Stimulated activated CD8-positive, alpha-beta memory T cell treated with anti-CD3 and anti-CD28 coated beads, Interleukin-4, amount 100 ng/mL, for 1 hour (primary cell): ENCODE results near the gene TIMM10B.

Source experiments
- DNase-seq, 2 donors: peaks; one replicate each; pipeline ENCODE4 v3.0.0-alpha.2; 2020; ENCODE audit warnings: low read depth in 2 of 2, low spot score in 1 of 2

The TIMM10B gene

GRCh38 chr11:6481012-6481923, at the start of gene TIMM10B, which contains the start of gene ARFIP2:
TSS of gene TIMM10B (plus strand) at chr11:6481501. CDS start at chr11:6481517, 16 bp downstream.
TSS of gene ARFIP2 (minus strand) at chr11:6481331. CDS start at chr11:6480421, 910 bp downstream.
- peak; percentile 91 to 94 for DNase-seq

GRCh38 chr11:6431861-6432260, 49.4 kb upstream of the TIMM10B start:
- DNase-seq, result no peak

- no peak for DNase-seq
These were observed 47.2 kb upstream of the TIMM10B start for GRCh38 chr11:6433998-6434660.

DNA sequence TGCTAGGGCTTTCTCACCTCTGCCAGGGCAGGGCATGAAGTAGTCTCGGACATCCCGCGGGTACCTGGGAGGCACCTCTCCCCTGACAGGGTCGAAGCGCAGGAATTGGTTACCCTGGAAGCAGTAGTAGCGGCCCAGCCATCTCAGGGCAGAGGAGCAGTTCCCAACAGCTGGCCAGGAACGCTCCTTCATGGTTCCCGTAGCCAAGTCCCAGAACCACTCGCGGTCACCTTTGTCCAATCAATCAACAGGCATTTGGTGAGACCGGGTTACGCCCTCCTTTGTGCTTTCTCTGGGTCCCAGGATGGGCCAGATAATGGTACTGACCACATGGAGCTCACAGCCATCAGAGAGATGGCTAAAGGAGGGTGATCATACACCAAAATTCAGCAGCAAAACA, 43.9 kb upstream of the TIMM10B start:
- no peak for DNase-seq

- no peak for DNase-seq
These were observed 43.3 kb upstream of the TIMM10B start for GRCh38 chr11:6437993-6438392.

DNA sequence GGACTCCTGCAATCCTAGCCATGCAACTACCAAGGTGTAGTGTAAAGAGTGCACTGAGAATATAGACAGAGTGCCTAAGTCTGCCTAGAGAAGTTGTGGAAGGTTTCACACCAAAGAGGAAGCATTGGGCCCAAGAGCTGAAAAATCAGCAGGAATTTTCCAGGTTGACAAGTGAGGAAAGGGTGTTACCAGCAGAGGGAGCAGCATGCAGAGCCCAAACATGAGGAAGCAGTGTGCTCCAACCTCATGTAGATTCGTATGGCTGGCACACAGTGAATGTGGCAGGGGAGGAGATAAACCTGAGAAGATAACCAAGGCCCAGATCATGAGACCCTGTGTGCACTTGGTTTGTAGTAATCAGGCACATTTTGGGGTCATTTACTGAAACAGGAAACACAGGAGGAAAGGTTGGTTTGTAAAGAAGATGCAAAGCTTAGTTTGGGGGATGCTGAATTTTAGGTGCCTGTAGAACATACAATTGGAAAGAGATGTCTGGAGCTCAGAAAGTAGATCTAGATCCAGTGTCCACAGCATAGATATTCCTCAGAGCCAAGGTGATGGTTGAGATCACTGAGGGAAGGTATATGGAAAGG, 42.2 kb upstream of the TIMM10B start:
- no peak for DNase-seq

GRCh38 chr11:6440906-6441358, 40.4 kb upstream of the TIMM10B start, which contains the start of gene HPX:
TSS of gene HPX (minus strand) at chr11:6440987. CDS start at chr11:6440963, 24 bp downstream.
- no peak for DNase-seq

- DNase-seq, result no peak
These were observed 38.9 kb upstream of the TIMM10B start for GRCh38 chr11:6442441-6442840.

GRCh38 chr11:6443269-6444003, 37.9 kb upstream of the TIMM10B start:
- peak in 1 of 2 donors; percentile 29 for DNase-seq

- no peak for DNase-seq
These were observed 32.7 kb upstream of the TIMM10B start for GRCh38 chr11:6448574-6448973.

- no peak for DNase-seq
These were observed 29.1 kb upstream of the TIMM10B start for GRCh38 chr11:6452219-6452618.

DNA sequence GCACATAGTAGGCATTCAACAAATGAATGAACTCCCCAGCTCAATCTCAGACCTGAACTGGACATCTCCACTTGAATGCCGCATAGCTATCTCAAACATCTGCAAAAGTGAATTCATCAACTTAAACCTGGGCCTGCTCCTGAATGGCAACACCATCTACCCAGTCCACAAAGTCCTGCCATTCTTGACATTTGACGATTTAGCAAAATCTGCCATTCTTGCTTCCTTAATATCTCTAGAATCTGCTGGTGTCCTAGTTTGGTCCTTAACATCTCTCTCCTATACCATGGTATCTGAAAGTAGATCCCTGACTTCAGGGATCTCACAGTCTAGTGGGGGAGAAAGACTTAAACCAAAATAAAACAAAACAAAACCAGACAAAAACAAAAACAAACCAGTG, 28.1 kb upstream of the TIMM10B start:
- DNase-seq, result no peak

- DNase-seq, result no peak
These were observed 26.2 kb upstream of the TIMM10B start for GRCh38 chr11:6455070-6455469.

- no peak for DNase-seq
These were observed 24.8 kb upstream of the TIMM10B start for GRCh38 chr11:6456361-6457073.

DNA sequence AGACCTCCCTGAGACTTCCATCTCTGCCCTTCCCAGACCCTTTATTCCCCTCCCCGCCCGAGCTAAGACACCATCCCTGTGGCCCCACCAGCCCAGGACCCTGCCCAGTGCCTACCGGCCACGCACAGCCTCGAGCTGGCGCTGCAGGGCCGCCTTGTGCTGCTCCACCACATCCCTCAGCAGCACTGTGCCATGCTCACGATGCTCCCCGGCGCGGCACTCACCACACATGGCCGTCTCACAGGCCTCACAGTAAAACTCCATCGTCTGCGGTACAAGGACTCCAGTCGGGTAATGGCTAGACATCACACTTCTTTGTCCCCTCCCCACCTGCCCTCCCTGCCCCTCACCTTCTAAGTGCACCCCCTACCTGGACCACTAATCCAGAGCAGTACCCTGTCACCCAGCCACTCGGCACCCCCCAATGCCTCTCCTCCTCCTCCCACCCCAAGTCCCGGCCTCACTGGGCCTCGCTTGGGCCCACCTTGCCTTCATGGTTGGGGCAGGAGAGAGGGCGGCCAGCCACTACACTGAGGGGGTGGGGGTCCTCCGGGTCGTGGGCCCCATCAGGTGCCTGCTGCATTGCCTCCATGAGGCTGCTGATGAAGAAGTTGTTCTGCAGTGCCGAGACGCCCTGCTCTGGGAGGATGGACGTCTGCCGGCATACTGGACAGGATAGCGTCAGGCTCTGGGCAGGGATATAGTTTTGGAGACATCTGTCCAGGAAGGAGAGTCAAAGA, 23.6 kb upstream of the TIMM10B start:
- no peak for DNase-seq

DNA sequence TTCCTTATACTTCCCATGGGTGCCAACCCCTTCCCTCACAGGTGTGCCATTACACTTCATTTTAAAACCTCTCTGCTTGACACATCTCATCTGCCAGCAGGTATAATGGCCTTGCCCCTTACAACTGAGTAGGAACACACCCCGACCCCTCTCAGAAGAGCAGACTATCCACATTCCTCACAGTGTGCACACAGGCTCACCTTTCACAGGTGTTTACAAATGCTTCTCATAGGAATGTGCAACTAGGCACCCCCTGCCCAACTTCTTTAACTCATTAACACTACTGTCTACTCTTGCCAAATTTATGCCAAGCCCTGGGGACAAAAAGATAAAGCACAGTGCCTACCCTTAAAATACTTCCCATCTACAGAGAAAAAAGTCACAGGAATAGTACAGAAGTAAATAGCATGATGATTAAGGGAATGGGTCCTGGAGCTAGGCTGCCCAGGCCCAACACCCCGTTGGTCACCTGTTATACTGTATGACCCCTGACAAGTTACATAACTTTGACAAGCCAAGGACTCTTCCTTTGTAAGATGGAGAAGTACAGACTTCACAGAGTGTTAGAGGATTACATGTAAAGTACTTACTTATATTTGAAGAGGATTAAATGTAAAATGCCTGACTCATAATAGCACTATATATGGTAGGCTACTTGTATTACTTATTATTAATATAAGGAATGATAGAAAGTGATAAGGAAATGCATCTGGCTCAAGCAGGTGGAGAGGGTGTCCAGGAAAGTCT, 22.8 kb upstream of the TIMM10B start:
- DNase-seq, result no peak

GRCh38 chr11:6459099-6459450, 22.2 kb upstream of the TIMM10B start:
- DNase-seq, result no peak

GRCh38 chr11:6468712-6469495, 12.4 kb upstream of the TIMM10B start:
- DNase-seq, result no peak
